Activated CD4-positive, alpha-beta T cell treated with anti-CD3 and anti-CD28 coated beads for 4 hours (primary cell): ENCODE data around the gene ACTL8.

Source experiments
- DNase-seq, 2 donors: peaks; one replicate each; pipeline ENCODE4 v3.0.0-alpha.2; 2020

Gene ACTL8

DNA sequence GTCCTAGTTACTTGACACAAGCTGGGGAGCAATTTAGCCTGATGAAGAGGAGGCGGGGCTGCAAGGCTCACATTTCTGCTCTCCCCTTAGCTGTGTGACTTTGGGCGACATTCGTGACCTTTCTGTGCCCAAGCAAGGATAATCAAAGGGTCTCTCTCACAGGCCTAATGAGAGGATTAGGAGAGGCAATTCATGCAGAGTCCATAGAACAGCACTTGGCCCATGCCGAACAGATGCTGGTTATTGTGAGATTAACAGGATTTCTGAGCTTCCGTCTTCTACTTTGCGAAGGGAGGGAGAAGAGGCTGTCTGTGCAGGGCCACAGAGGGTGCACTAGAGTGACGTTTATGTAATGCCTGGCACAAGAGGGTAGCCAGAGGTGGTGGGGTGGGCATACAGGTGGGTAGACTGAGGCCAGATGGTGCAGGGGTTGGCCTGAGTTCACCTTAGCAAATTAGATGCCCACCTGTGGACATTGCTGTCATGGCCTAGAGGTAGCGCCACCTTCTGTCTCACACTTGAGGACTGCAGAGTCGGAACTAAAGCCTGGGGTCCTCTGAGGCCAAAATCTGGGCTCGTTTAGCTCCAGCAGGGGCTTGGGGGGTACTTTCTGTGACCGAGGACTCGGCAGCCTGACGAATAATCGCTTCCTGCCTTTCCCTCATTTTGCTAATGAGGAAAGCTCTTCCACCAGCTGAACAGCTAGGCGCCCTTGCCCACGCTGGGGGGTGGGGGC lies 18.6 kb downstream of the ACTL8 start:
- no peak for DNase-seq

DNA sequence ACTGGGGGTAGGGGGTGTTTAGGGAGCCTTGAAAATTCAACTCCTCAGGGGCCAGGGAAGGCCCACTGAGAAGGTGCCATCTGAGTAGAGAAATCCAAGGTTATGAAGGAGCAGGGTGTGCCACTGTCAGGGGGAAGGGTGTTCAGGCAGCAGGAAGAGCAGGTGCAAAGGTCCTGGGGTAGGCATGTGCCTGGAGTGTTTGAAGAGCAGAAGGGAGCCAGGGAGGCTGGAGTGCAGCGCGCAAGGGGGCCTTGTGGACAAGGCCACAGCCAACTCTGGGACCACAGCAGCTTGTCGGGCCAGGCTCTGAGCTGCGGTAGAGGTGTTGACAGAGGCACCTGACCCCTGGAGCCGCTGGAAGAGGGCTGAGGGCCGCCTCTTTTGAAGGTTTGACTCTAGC lies 19.3 kb downstream of the ACTL8 start:
- no peak for DNase-seq

DNA sequence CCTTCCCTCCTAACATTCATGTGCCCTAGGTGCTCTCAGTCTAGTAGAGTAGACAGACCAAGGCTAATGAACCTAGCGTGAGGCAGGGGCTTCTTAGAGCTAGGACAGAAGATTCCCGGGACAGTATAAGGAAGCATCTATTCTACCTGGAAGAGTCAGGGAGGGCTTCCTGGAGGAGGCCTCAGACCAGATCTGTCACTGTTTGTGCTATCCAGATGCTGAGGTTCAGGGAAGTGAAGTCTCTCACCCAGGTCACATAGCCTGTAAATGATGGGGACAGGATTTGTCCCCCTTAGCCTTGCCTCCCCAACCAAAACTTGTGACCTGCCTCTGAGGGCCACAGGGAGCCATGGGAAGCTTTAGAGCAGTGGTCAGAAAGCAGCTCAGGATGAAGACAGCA lies 20.7 kb downstream of the ACTL8 start:
- DNase-seq = no peak

DNA sequence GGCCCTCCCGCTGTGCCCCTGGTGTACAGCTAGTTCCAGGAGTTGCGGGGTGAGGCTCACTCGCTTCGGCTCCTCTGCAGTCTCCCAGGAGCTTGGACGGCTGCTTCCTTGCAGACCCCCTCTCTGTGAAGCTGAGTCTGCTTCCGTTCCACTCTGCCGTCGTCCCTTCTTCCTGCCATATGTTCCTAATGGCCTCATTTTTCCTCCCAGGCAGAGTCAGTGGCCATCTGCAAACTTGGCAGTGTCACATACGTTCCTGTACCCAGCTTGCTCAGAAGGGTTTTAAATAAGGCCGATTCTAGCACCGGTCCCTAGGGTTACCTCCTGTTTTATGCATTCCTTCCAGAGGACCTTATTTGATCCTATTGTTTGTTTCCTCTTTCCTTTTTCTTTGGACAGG lies 21.3 kb downstream of the ACTL8 start:
- no peak for DNase-seq

DNA sequence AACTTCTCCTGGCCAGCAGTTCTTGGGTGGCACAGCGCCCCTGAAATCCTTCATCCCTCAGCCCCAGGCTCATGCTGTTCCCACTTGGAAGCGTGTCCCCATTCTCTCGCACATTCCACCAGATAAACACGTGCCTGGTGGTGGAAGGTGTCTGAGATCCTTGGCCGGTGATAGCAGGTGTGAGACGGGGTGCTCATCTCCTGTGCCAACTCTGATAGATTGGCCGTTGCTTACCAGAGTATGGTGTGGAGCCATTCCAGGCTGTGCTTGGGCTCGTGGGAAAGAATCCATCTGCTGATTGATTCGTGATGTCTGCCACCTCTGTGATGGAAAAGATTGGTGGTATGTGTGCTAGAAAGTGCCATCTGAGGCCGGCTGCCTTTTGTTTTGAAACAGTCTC lies 22.2 kb downstream of the ACTL8 start:
- no peak for DNase-seq

DNA sequence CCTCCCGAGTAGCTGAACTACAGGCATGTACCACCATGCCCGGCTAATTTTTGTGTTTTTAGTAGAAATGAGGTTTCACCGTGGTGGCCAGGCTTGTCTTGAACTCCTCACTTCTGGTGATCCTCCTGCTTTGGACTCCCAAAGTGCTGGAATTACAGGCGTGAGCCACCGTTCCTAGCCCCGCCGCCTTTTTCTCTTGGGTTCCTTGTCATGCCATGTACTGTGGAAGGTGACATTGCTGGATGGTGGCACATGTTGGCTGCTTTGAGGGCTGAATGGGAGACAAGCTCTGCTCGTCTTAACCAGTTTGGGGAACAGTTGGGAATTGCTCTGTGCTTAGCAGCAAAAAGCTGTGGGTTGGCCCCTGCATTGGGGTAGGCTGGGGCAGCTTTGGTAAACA lies 22.7 kb downstream of the ACTL8 start:
- no peak for DNase-seq

DNA sequence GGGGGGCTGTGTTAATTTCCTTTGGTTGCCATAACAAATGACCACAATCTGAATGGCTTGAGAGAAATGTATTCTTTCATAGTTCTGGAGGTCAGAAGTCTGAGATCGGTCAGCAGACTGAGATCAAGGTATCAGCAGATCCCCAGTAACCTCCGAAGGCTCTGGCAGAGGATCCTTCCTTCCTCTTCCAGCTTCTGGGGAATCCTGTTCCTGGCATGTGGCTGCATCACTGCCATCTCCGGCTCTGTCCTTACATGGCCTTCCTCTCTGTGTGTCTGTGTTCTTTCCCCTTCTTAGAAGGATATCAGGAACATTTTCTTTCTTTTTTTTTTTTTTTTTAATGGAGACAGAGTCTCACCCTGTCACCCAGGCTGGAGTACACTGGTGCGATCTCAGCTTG lies 25.8 kb downstream of the ACTL8 start:
- no peak for DNase-seq

DNA sequence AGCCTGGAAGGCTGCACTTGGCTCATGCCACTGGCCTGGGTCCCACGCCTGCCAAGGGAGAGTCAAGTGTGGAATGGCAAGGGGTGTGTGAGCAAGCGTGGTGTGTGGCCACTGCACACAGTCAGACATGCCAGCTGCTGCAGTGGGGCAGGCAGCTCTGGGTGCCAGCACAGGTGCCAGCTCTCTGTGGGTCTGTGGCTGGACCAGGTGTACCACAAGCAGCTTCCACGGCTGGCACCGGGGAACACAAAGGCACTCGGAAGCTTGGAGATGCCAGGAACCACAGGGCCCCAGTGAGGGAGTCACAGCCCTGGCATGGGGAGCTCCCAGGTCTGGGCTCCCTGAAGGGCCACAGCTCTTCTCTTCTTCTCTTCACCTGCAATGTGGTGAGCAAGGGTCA lies 34.8 kb downstream of the ACTL8 start:
- no peak for DNase-seq

DNA sequence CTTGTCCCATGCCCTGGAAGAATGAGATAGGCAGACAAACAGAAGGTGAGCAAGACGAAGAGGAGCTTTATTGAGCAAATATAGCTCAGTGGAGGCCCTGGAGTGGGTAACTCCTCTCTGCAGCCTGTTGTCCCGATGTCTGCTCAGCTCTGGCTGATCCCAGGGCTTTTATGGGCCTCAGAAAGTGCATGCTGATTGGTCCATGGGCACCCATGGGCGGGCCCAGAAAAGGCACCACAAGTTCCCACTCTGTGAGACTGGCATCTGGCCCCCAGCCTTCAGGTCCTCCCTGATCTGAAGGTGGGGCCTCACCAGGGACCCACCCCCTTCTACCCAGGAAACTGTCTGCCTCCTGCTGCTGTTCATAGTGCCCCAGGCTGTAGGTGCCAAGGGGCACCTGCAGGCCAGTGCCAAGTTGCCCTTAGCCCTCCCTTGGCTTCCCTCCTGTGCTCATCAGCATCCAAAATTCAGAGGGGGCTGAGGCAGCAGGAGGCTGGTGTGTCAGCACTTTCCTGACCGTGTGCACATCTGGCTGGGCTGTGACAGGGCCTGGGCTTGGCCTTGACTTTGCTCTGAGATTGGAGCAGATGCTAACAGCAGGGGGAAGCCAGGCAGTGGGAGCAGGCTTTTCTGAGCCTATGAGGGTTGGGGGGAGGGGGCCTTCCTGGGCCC lies 35.4 kb downstream of the ACTL8 start:
- DNase-seq = no peak

DNA sequence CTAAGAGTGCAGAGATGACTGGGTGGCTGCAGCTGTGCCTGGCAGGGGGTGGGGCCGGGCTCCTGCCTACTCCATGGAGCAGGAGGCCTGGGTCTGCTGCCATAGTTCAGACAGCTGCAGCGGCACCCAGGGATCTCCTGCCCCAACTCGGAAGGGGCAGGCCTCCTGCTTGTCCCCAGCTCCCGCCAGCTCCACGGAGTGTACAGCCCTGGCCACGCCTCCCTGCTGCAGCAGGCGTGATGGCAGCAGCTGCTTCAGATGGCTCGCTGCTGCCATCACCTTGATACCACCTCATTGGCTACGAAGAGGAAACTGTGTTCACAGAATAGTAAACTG lies 35.9 kb downstream of the ACTL8 start:
- no peak for DNase-seq

DNA sequence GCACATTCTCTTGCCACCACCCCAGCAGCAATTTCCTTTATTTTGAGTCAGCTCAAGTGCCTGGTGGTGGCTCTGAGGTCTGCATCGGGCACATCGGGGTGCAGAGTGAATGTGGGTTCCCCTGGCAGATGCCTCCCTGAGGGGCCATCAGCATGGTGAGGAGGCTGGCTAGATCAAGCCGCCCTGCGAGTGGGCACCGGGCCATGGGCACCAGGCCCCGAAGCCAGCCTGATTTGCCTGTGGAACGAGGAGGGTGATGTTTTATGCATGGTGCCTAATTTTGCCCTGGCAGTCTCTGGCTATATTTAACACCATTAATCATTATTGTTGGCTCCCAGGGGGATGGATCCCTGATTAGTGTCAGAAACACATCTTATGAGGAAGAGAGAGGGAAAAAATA lies 36.3 kb downstream of the ACTL8 start:
- no peak for DNase-seq

DNA sequence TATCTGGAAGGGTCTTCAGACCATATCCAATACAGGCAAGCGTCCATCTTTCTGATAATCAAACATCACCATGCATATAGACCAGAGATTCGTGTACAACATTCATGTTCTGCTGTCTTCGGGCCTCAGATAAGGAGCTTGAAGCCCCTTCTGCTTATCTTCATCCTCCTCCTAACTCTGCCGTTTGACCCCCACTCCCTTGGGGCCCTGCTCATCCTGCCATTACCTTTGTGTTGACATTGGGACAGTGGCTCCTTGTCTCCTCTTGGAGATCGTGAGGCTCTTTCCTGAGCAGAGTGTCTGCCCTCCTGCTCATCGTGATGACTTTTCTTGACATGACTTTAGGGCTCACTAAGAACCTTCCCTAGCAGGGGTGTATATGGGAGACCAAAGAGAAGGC lies 37.3 kb downstream of the ACTL8 start:
- no peak for DNase-seq

DNA sequence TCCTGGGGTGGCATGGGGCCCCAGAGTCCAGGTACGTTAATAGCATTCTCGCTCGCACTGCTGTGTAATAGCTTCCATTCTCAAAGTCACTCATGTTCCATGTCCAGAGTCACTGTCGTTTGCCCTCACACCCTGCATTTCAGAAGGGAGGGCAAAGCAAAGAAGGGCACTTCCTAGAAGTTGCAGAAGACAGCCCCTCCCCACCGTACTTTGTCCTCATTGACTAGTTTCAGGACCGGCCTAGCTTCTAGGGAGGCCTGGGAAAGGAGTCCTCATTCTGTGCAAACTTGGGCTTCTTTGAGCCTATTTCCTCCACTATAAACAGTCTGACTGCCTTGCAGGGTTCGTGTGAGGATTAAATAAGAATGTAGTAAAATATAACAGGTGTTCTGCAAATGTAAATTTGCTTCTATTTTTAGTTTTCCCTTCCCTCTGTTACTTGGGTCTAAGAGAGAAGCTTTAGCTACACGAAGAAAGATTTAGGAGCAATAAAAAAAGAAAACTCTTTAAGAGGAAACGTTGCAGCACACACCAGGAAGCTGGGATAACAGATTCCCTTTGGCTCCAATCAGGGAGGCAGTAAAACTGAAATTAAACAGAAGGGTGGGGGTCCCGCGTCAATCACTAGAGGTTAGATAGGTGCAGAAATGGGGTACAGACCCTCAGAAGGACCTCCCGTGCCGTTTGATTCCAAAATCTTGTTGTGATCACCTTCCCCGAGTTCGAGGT lies 40.1 kb downstream of the ACTL8 start:
- no peak for DNase-seq

DNA sequence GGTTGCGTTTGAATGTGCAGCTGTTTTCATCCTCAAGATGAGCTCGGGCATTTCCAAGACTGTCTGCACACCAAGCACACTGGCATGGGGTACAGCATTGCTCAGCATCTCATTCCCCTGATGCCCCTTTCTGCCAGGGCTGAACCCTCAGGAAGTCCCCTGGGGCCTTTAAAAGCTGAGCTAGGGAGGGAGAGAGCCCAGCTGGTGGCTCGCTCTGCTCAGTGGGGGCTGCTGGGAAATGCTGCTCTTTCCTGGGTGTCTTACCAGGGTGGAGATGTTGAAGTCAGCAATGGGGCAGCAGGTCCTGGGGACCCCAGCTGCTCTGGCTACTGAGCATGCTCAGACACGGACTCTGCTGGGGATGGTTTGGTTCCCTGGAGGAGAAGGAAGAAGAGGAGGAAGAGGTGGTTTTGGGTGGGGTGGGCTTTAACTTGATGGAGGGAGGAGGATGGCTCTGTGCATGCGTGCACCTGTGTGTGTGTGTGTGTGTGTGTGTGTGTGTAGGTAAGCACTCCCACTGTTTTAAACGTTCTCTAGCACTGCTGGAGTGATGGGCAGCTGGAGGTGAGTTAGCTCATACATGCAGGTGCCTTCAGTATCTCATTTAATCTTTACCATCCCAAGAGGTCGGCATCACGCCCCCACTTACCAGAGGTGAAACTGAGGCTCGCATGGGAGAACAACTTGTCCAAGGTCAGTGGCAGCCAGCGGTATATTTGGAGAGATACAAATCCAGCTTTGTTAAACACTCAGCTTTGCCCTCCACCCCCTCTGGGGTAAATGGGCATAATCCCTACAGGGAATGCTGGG lies 40.9 kb downstream of the ACTL8 start:
- no peak for DNase-seq

DNA sequence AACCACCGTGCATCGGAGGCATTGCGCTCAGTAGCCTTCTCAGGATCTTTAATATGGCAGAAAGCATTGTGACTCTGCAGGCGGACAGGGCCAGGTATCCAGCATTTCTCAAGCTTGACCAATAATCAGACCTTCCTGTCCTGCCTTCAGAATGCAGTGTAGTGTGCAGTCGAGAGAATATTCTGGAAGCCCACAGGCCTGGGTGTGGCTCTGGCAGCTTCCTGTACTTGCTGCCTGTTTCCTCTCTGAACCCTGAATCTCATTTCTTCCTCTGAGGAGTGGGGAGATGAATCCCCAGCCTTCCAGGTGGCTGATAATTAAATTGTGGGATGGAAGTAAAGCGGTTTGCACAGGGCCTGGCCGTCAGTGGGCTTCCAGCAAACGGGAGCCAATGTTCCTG lies 42.3 kb downstream of the ACTL8 start:
- DNase-seq = no peak

DNA sequence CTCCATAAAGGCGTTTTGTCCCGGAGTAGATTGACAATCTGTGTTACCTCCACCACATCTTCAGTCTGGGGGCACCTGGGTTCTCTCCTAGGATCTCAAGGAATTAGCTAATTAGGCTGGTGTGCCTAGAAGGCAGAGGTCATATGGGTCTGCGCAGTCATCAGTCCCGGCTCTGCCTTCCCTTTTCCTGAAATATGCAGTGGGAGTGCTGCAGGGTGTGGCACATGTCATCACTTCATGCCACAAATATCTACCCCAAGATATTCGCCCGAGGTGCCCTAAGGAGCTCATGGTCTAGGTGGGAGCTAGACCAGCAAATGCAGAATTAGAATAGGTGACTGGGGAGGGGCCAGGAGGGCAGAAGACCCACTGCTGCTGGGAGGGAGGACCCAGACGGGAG lies 42.9 kb downstream of the ACTL8 start:
- no peak for DNase-seq

DNA sequence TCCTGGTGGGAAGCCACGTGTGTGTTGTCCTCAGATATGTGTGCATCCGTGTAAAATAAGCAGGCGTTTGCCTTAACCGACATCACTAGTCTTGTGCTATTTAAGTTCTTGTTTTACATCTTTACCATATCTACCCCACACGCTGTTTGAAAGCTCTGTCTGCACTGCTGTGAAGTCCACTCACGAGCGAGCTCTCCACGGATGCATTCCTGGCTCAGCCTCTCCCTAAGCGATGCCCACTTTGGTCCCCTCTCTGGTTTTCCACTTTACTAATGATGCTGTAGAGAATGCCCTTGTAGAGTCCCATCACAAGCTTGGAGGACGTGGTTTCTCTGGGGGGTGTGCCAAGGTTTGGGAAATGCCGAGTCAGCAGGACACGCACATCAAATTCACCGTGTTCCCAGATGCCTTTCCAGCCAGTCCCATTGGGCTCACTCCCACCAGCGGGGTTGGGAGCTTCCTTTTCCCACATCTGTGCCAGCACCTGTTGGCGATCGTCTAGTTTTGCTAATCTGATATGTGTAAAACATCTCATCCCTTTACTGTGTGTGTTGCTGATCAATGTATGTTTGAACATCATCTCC lies 43.8 kb downstream of the ACTL8 start:
- no peak for DNase-seq

DNA sequence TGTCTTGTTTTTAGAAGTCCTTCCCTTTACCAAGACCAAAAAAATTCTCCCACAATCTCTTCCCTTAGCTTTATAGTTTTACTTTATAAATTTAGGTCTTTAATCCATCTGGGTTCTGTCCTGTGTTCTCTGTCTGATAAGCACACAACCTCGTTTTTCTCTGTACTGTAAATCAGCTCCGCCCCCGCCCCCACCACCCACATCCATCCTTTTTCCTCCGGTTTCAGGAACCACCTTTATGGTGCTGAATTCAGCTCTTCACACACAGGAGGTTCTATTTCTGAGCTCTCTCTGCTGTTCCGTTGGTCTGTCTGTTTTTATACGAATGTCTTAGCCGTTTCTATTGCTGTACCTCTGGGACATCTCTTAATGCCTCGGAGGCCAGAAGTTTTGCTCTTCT lies 44.5 kb downstream of the ACTL8 start:
- no peak for DNase-seq

DNA sequence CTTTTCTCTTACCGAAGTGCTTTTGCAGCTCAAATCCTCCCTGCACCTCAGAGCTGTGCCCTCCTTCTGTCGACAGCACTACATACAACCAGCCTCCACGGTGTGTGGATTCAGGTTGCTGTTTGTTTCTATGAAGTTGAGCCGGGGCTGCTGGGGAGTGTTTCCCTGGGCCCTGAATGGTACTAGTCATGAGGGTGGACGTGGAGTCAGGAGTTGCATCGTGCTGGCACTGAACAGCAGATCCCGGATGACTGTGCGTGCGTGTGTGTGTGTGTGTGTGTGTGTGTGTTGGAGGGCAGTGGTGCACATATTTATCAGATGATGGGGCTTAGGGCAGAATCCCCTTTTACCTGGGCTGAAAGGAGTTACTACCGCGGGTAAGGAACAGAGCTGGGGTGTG lies 47.0 kb downstream of the ACTL8 start:
- no peak for DNase-seq

DNA sequence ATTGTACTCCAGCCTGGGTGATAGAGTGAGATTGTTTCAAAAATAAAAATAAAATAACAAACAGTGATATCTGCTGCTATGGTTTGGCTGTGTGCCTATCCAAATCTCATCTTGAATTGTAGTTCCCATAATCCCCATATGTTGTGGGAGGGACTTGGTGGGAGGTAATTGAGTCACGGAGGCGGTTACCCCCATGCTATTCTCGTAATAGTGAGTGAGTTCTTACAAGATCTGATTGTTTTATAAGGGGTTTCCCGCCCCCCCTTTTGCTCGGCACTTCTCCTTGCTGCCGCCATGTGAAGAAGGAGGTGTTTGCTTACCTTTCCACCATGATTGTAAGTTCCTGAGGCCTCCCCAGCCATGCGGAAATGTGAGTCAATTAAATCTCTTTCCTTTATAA lies 47.8 kb downstream of the ACTL8 start:
- no peak for DNase-seq

DNA sequence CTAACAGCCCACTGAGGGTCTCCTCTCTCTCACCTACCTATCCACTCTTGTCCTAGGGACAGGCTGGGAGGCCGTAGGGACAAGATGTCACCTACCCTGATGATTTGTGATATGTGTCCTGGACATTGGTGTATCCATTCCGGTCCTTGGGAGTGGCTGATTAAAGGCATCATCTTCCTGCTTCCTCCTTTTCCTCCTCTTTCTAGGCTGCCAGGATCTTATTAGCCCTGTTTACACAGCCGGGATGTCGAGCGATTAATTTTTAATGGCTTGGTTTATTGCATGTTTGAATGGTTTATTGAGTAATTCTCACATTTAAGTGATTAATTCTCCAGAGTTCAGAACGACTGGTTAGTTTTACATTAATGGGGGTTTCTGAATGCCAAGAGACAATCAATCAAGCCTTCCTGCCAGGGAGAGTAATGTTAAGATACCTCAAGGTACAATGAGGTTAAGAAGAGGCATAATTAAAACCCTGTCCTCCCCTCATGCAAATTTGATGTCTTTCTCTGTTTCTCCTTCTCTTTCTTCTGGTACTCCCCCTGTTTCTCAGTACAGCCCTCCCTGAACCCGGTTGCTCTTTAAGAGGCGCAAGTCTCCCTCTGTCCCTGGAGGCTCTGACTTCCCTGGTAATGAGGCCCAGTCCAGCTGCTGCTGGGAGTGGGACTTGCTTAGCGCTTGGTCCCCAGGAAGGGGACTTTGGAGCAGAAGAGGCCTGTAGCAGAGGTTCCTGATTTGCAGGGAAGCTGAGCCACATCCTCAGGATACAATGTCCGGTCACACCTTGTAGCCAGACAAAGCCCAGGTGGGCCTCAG lies 50.9 kb downstream of the ACTL8 start:
- DNase-seq = no peak

DNA sequence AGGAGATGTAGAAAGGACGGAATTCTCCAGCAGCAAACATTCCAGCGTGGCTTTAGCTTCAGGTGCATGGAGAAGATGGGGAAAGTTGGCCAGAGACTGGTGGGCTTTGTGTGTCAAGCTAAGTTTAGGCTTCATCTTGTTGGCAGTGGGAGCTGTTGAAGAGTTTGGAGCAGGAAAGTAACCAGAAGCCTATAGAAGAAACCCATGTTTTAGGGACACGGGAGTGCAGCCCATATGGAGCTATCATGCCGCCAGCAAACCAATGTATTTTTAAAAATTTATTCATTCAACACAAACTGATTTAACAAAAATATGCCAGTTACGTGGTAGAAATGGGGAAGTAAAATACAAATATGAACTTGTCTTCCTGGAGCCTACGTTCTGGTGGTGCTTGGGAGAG lies 53.7 kb downstream of the ACTL8 start:
- no peak for DNase-seq
